Caco-2 (cell line): ENCODE results near the gene TLCD1. TPM values are rescaled to one million over a fixed set of nuclear protein-coding genes. Genes with fewer than 3 reads are reported as not detected.

Experiments
- BruUV-seq: library from RNA; stranded (reverse); fragments of 400-500 nt; replicated peaks from 2 replicates; lab custom pipeline; 2021; lab: Mats Ljungman, UMichigan
- CTCF ChIA-PET: fragments of 300-600 bp; sonication (Branson Sonifier 250); formaldehyde crosslinking; loops from one replicate; lab custom pipeline; 2022; ENCODE audit warnings: antibody characterized with exemption; lab: Charles Lee
- POLR2A ChIA-PET: fragments of 300-600 bp; sonication (Branson Sonifier 250); formaldehyde crosslinking; loops from one replicate; lab custom pipeline; 2022; ENCODE audit warnings: antibody characterized with exemption; lab: Charles Lee
- DNase-seq, 2 experiments: peaks; one replicate each; pipeline versions ENCODE4 v3.0.0 to v3.0.0-alpha.2; 2020 to 2022
- H3K27me3 ChIP-seq: replicated peaks from 2 replicates; pipeline ENCODE4 v1.6.0; 2011; ENCODE audit warnings: low read length; ENCODE audit not compliant: control insufficient read depth, insufficient read depth
- H3K36me3 ChIP-seq: 2 replicates; pipeline ENCODE4 v1.5.1; 2011; ENCODE audit warnings: low read length; ENCODE audit not compliant: control insufficient read depth, insufficient read depth
- H3K4me1 ChIP-seq: fragments of 250-450 bp; sonication (Bioruptor Pico); 2 replicates; pipeline ENCODE4 v1.5.1; 2020; ENCODE audit warnings: mild to moderate bottlenecking
- H3K4me3 ChIP-seq: 2 replicates; pipeline ENCODE4 v1.5.1; 2011; ENCODE audit warnings: low read depth, mild to moderate bottlenecking, control low read depth, low read length
- H3K9me3 ChIP-seq: fragments of 250-450 bp; sonication (Bioruptor Pico); 2 replicates; pipeline ENCODE4 v1.5.1; 2020; ENCODE audit warnings: mild to moderate bottlenecking, moderate library complexity
- H3K27ac Mint-ChIP-seq: one replicate; pipeline ENCODE4 v1.8.0; 2022; ENCODE audit warnings: mixed read lengths; ENCODE audit not compliant: unreplicated experiment
- H3K27me3 Mint-ChIP-seq: one replicate; pipeline ENCODE4 v1.8.0; 2022; ENCODE audit warnings: mixed read lengths; ENCODE audit not compliant: insufficient read depth, unreplicated experiment
- H3K36me3 Mint-ChIP-seq: one replicate; pipeline ENCODE4 v1.8.0; 2022; ENCODE audit warnings: mild to moderate bottlenecking, mixed read lengths; ENCODE audit not compliant: insufficient read depth, unreplicated experiment
- H3K4me1 Mint-ChIP-seq: one replicate; pipeline ENCODE4 v1.8.0; 2022; ENCODE audit warnings: low read depth, mixed read lengths; ENCODE audit not compliant: unreplicated experiment
- H3K4me3 Mint-ChIP-seq: one replicate; pipeline ENCODE4 v1.8.0; 2022; ENCODE audit warnings: mild to moderate bottlenecking, moderate library complexity, mixed read lengths; ENCODE audit not compliant: unreplicated experiment
- H3K9me3 Mint-ChIP-seq: one replicate; pipeline ENCODE4 v1.8.0; 2022; ENCODE audit warnings: mixed read lengths; ENCODE audit not compliant: unreplicated experiment
- intact Hi-C: fragments of 100-400 bp; cut with micrococcal nuclease; formaldehyde crosslinking; loops from one replicate; pipeline ENCODE4 v1.10.0; 2022; ENCODE audit not compliant: unreplicated experiment
- total RNA-seq: library from RNA; stranded (reverse); gene quantifications from 2 replicates; pipeline ENCODE4 v1.2.3, GENCODE V29; 2022
- TF ChIP-seq, protein P1 (sequence below), 2 experiments: fragments of 200-600 bp in 1 of 2; IDR thresholded peaks; 1 replicate in 1 of 2; 2 replicates in 1 of 2; pipeline versions ENCODE4 v1.5.1 to v1.8.0; 2011 to 2022; ENCODE audit warnings: antibody characterized with exemption in 1 of 2, control low read depth in 1 of 2, inconsistent platforms in 1 of 2, low read depth in 1 of 2, low read length in 1 of 2, mild to moderate bottlenecking in 1 of 2, moderate library complexity in 1 of 2; ENCODE audit not compliant: insufficient read depth in 1 of 2, severe bottlenecking in 1 of 2, unreplicated experiment in 1 of 2

The TLCD1 gene
- total RNA-seq, 1 experiment from 2014 or later: 37.9 TPM

DNA sequence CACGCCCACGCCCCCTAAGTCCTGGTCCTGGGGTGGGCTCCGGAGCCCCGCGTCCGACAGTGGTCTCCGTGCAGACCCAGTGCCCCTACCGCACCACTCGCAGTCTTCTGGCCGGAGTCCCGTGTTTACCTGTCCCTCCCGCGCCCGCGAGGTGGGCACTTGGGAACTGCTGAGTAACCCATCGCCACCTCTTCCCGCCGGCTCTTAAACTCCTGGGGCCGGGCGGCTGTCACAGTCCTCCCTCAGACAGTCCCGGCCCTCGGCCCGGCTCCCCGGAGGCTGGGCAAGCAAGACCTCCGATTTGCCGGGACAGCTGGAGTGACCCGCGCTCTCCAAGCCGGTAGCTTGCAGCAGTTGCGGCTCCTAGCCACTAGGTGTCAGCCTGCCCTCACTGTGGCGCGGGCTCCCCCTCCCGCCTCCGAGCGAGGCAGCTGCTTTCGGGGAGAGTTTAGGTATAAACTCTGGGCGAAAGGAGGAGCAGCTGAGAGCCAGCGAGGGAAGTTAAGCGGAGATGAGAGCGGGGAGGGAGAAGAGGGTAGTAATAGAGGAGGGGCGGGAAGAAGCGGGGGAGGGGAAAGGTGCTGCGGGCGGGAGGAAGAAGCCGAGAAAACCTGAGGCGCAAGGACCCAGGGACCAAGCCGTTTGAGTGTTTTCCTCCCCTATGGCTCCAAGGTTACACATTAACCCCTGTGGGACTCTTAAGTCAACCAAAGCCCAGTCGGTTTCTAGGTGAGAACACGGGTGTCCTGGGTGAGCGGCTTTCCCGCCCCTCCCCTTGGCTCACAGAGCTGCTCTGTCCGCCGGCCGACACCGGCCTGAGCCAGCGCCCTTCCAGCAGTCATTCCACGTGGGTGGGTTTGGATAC is 826 bp upstream of the TLCD1 start:
- ChIA-PET POLR2A (interaction anchor here (0.6 to 5.2 kb wide), 20 partner anchors 8 to 428 kb away, joined by 3 to 165 read pairs (median 6); partner anchors contain the start of genes ALDOC, FLOT2, PHF12 and PROCA1), CTCF (interaction anchor here (0.6 to 4.9 kb wide), 28 partner anchors 9 to 453 kb away, joined by 3 to 324 read pairs (median 6); partner anchors contain the start of genes BLTP2, DHRS13, FAM222B and MYO18A)
- Mint-ChIP-seq H3K4me3 (peak overlapping the region; percentile 92), H3K9me3 (no peaks in the 10 kb centered on the region), H3K4me1 (peaks cover 38% of the 10 kb centered on the region), H3K36me3 (peaks cover 74% of the 10 kb centered on the region), H3K27ac (peak overlapping the region; percentile 96), H3K27me3 (no peaks in the 10 kb centered on the region)
- Histone ChIP-seq H3K4me3 (peak overlapping the region; percentile 57), H3K36me3 (peaks cover 10% of the 10 kb centered on the region), H3K9me3 (no peaks in the 10 kb centered on the region), H3K4me1 (peaks cover 19% of the 10 kb centered on the region), H3K27me3 (no peaks in the 10 kb centered on the region)
- intact Hi-C loops: loop anchor here (1.0 to 2.0 kb wide), 9 partner anchors 16 to 225 kb away; partner anchors contain the start of genes BLTP2, FAM222B and FLOT2
- DNase-seq: peak; percentile 98 to 99
- TF ChIP-seq, protein P1, sequence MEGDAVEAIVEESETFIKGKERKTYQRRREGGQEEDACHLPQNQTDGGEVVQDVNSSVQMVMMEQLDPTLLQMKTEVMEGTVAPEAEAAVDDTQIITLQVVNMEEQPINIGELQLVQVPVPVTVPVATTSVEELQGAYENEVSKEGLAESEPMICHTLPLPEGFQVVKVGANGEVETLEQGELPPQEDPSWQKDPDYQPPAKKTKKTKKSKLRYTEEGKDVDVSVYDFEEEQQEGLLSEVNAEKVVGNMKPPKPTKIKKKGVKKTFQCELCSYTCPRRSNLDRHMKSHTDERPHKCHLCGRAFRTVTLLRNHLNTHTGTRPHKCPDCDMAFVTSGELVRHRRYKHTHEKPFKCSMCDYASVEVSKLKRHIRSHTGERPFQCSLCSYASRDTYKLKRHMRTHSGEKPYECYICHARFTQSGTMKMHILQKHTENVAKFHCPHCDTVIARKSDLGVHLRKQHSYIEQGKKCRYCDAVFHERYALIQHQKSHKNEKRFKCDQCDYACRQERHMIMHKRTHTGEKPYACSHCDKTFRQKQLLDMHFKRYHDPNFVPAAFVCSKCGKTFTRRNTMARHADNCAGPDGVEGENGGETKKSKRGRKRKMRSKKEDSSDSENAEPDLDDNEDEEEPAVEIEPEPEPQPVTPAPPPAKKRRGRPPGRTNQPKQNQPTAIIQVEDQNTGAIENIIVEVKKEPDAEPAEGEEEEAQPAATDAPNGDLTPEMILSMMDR (IDR thresholded peaks at IDR 0.05; ENCODE audit: insufficient read depth in 1 of 2, low read depth in 1 of 2, low read length in 1 of 2, severe bottlenecking in 1 of 2, unreplicated experiment in 1 of 2): peak; percentile 98 to 99
- BruUV-seq: no TSS peak

DNA sequence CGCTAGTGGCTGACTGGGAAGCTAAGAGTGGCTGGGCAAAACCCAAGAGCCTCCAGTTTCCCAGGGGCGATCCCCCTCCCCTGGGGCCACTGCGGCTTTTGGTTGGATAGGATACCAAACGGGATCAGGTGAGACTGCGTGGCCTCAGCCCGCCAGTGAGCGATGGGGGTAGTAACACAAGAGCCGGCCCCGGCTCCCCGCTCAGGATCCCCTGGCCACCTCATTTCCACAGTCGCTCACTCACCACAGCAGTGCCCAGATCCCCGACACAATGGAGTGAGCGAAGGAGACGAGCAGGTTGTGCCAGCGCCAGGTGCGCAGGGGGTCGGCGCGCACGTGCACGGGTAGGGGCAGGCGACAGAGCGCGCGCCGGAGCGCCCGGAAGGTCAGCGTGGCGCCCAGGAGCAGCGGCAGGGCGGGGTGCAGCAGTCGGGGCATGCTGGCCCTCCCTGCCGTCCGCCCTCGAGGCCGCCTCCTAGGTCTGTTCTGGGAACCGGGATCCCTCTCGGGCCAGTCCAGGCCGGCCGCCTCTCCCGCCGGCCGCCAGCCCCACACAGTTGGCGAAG is 290 bp downstream of the TLCD1 start:
- H3K36me3 Mint-ChIP-seq: peaks cover 85% of the 10 kb centered on the region
- no peaks in the 10 kb centered on the region for H3K9me3 Mint-ChIP-seq
- POLR2A ChIA-PET: interaction anchor here (0.6 to 5.2 kb wide), 11 partner anchors 15 to 226 kb away, joined by 3 to 165 read pairs (median 9); partner anchors contain the start of genes PROCA1, SDF2, SUPT6H and TRAF4
- TF ChIP-seq, protein P1 (IDR thresholded peaks at IDR 0.05; ENCODE audit: insufficient read depth in 1 of 2, low read depth in 1 of 2, low read length in 1 of 2, severe bottlenecking in 1 of 2, unreplicated experiment in 1 of 2): no peak
- intact Hi-C loops: loop anchor here (1.0 to 2.0 kb wide), 3 partner anchors 27 to 81 kb away; partner anchors contain the start of gene BLTP2
- Histone ChIP-seq H3K4me3 (peak overlapping the region; percentile 57), H3K36me3 (peaks cover 13% of the 10 kb centered on the region), H3K9me3 (no peaks in the 10 kb centered on the region), H3K27me3 (no peaks in the 10 kb centered on the region), H3K4me1 (peaks cover 25% of the 10 kb centered on the region)
- peak overlapping the region; percentile 92 for H3K4me3 Mint-ChIP-seq
- CTCF ChIA-PET: interaction anchor here (0.6 to 4.9 kb wide), 15 partner anchors 15 to 391 kb away, joined by 3 to 324 read pairs (median 12); partner anchors contain the start of genes BLTP2, DHRS13, FAM222B and PHF12
- DNase-seq: peak; percentile 92 to 93
- no TSS peak for BruUV-seq
- peak overlapping the region; percentile 96 for H3K27ac Mint-ChIP-seq
- no peaks in the 10 kb centered on the region for H3K27me3 Mint-ChIP-seq
- H3K4me1 Mint-ChIP-seq: peaks cover 38% of the 10 kb centered on the region
